ENCODE measurements around the gene DUSP1.

GRCh38 chr5:172779691-172780341, 8.8 kb upstream of the DUSP1 start:
- TF ChIP-seq CTCF (IDR thresholded peaks at IDR 0.05) (no peak), POLR2A (IDR thresholded peaks at IDR 0.05) (no peak)
